NCI-H446 treated with DMSO at 0.1 percent for 48 hours (cell line): ENCODE results near the gene MRPS9.

Experiments
- DNase-seq: peaks from one replicate; lab custom pipeline; 2025; lab: John Stamatoyannopoulos, UW

MRPS9 gene

DNA sequence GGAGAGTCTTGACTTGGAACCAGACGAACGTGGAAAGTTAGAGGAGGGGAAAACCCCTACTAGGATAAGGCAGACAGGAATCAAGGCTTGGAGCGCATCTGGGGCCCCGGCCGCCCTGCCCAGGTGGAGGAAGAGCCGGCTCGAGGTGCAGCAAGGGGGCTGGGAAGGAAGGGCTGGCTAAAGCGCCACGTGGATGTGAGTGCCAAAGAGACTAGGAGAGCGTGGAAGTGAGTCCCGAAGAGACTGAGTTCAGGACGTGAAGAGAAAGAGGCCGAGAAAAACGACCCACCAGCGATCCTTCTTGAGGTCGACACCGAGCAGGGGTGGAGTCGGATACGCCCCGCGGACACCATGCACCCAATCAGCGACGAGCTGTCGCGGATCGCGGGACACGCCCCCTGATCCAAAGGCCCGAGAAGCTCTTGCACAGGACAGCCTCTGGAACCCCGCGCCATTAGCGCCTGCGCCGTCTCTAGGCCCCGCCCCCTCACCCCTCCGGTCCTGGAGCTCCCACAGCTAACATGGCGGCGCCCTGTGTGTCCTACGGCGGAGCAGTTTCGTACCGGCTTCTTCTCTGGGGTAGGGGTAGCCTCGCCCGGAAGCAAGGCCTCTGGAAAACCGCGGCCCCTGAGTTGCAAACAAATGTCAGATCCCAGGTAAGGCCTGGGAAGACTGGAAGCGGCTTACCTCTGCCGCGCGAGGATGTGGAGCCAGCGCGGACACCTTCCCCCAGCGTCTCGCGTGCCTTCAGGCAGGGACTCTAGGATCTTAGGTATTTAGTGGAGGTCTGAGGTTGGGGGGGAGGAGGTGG lies at the start of gene MRPS9:
TSS of gene MRPS9 (plus strand) at position 498 of the 811 bp plus-strand sequence. CDS start at position 522, 24 bp downstream.
- peak; percentile 90 for DNase-seq

GRCh38 chr2:105005181-105005951 lies 32.5 kb upstream of the MRPS9 start:
- no peak for DNase-seq

DNA sequence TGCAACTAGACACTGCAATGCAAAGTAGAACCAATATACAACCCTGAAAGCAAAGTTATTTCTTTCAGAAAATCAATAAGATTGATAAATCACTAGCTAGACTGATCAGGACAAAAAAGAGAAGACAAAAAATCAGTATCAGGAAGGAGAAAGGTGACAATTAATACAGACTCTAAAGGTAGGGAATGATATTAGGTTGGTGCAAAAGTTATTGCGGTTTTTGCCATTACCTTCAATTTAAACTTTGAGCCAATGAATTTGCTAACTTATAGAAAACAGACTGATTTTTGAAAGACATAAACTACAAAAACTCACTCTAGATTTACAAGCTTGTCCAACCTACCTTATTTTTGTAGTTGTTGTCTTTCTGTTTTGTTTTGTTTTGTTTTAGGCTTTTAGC lies 30.5 kb upstream of the MRPS9 start:
- no peak for DNase-seq

GRCh38 chr2:105032476-105032875 lies 5.4 kb upstream of the MRPS9 start:
- no peak for DNase-seq

GRCh38 chr2:105034170-105034569 lies 3.7 kb upstream of the MRPS9 start:
- no peak for DNase-seq

DNA sequence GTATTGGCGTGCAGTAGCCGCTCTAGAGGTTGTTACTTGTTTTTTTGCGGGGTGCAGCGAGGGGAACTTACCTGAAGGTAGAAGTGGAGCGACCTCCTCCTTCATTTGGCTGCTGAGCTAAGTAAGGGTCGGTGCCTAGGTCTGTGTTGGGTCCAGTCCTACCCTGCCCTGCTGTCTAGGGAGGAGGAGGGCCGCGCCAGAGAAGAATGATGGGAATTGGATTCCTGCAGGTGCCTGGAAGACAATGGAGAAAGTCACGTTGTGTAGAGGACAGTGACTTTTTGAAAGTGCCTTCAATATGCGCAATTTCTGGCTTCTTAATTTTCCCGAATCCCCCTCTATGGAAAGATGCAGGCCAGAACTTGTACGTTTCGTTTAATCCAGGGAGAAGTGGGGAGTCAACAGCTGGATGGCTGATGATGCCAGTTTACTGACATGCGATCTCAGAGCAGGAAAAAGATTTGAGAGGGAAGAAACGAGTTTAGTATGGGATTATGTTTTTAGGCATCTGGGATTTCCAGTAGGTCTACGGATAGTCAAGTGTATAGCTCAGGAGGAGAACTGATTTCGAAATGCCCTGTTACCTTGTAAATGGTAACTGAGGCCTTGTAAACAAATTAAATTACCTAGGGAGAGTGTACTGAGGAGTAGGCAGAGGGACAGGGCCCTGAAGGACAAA lies 653 bp downstream of the MRPS9 start:
- no peak for DNase-seq

DNA sequence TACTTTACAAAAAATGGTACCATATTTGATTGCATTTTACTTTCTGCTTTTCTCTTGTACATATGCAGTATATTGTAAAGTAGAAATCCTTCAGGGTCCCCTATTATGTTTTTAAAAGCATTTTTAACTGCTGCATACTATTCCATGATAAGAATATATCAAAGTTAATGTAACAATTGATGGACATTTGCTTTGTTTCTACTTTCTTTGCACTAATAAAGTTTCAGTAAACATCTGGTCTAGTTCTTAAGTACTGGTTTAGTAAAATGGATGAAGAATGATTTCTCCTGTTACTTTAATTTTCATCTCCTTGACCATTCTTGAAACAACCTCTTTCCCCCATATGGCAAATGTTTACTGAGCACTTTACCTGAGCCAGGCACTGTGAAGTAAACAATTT lies 1.7 kb downstream of the MRPS9 start:
- DNase-seq: no peak

DNA sequence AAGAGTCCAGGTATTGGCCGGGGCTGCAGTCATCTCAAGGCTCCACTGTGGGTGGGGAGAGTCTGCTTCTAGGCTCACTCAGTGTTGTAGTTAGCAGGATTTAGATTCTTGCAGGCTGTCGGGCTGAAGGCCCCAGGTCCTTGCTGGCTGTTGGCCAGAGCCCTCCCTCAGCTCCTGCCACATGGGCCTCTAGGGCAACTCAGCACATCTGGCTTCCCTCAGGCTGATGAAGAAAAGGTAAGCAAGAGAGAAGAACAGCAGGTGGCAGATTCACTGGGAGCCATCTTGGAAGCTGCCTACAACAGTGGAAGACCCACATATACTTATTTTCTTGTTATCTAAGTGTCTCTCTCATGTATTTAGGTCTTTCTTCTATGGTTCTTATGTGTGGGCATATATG lies 4.3 kb downstream of the MRPS9 start:
- DNase-seq: no peak

- no peak for DNase-seq
These were observed 14.9 kb downstream of the MRPS9 start for GRCh38 chr2:105052773-105053172.

DNA sequence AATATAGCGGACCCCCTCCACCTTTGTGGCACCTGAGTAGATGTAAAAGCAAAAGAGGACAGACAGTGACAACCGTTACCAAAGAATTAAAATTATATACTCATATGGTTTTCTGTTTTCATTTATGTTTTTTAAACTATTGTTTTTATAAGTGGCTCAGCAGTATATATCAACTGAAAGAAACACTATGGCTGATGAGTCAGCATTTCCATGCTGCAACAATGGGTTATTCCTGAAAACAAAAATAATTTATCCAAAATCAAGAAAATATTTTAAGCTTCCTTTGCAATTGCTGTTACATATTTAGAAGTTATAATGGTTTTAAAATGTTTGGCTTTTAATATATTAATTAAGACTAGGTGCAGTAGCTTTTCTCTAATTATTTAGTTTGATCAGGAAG lies 17.7 kb downstream of the MRPS9 start:
- no peak for DNase-seq

GRCh38 chr2:105056245-105056644 lies 18.4 kb downstream of the MRPS9 start:
- DNase-seq: no peak

DNA sequence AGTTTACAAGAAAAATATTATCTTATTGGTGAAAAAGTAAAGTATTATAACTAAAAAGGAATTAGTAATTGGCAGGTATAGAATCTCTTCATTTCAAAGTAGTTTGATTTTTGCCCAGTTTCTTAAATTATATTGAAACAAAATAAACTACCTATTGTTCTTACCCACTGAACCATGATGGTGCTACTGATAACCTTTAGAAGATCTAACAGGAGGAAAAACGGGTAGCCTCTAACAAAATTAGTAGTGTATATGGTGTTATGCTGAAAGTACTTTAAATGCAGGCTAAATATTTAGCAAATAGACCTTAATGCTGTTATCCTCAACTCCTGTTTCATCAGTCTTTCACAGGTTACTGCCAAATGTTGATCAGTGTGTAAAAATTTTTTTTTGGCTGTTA lies 19.1 kb downstream of the MRPS9 start:
- no peak for DNase-seq

- DNase-seq: no peak
These were observed 23.7 kb downstream of the MRPS9 start for GRCh38 chr2:105061560-105061959.

- DNase-seq: no peak
These were observed 24.3 kb downstream of the MRPS9 start for GRCh38 chr2:105062158-105062557.

GRCh38 chr2:105068387-105068786 lies 30.5 kb downstream of the MRPS9 start:
- no peak for DNase-seq

- DNase-seq: no peak
These were observed 31.0 kb downstream of the MRPS9 start for GRCh38 chr2:105068875-105069274.

GRCh38 chr2:105070010-105070865 lies 32.4 kb downstream of the MRPS9 start:
- no peak for DNase-seq

- no peak for DNase-seq
These were observed 33.5 kb downstream of the MRPS9 start for GRCh38 chr2:105071379-105071778.

DNA sequence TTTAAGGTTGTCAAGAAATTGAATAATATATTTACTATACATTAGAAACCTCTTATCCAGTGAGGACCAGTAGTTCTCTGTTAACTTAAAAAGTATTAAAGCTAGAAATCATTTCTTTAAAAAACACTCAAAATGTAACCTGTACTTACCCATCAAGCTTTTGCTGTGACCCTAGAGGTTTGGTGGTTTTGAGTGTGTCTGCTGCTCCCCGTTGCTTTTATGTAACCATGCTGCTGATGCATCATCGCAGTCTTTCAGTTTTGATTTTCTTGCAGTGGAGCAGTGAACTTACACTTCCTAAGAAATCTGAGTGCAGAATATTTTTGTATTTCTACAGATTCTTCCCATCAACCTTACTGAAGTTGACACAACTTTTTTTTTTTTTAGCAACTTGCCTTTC lies 34.2 kb downstream of the MRPS9 start:
- DNase-seq: no peak

- DNase-seq: no peak
These were observed 35.7 kb downstream of the MRPS9 start for GRCh38 chr2:105073591-105073990.

- no peak for DNase-seq
These were observed 38.3 kb downstream of the MRPS9 start for GRCh38 chr2:105076121-105076520.
